ENCODE data around the gene SNORC.
"Not testable (repeated sequence)": the region's sequence is repeated elsewhere in the genome, so short reads cannot be mapped to it uniquely, and the experiment has no call there.

DNA sequence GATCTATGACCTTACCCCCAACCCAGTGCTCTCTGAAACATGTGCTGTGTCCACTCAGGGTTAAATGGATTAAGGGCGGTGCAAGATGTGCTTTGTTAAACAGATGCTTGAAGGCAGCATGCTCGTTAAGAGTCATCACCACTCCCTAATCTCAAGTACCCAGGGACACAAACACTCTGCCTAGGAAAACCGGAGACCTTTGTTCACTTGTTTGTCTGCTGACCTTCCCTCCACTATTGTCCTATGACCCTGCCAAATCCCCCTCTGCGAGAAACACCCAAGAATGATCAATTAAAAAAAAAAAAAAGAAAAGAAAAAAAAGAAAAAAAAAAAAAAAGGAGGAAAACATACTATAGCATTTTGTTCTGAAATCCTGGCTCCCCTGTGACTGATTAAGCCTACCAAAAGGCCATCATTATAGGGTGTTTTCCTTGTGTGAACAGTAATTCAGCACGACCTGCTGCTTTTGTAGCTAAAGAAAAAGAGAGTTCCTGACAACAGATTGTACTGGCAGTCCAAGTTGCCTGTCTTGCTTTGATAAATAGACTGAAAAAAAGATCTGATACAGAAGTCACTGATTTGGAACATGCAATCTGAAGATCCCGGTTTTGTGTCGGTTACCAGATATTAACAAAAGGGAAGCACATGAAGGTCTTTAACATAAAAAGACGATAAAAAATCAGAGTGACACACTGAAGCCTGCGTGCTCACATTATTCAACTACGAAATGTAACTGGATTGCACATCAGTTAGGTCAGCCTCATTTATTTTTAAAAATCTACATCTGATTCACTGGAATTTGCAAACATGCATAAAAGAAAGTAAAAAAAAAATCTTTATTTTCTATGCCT, 37.0 kb downstream of the SNORC start:
- TF ChIP-seq, protein P1, sequence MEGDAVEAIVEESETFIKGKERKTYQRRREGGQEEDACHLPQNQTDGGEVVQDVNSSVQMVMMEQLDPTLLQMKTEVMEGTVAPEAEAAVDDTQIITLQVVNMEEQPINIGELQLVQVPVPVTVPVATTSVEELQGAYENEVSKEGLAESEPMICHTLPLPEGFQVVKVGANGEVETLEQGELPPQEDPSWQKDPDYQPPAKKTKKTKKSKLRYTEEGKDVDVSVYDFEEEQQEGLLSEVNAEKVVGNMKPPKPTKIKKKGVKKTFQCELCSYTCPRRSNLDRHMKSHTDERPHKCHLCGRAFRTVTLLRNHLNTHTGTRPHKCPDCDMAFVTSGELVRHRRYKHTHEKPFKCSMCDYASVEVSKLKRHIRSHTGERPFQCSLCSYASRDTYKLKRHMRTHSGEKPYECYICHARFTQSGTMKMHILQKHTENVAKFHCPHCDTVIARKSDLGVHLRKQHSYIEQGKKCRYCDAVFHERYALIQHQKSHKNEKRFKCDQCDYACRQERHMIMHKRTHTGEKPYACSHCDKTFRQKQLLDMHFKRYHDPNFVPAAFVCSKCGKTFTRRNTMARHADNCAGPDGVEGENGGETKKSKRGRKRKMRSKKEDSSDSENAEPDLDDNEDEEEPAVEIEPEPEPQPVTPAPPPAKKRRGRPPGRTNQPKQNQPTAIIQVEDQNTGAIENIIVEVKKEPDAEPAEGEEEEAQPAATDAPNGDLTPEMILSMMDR (IDR thresholded peaks at IDR 0.05; ENCODE audit: poor library complexity, severe bottlenecking): not testable (repeated sequence)
- not testable (repeated sequence) for TF ChIP-seq POLR2AphosphoS5 (IDR thresholded peaks at IDR 0.05); RAD21 (conservative IDR thresholded peaks at IDR 0.05)

Measured in neural cell (in vitro differentiated cells).